Nephron (organoid): Measurements from ENCODE around the gene PTGR2.
"Not testable (repeated sequence)": the region's sequence is repeated elsewhere in the genome, so short reads cannot be mapped to it uniquely, and the experiment has no call there.

Source experiments
- H3K27ac Mint-ChIP-seq, 3 experiments: 2 replicates each; pipeline ENCODE4 v1.8.0; 2020; ENCODE audit warnings: mixed read lengths in 3 of 3, mild to moderate bottlenecking in 2 of 3, moderate library complexity in 1 of 3
- H3K27me3 Mint-ChIP-seq: 2 replicates; pipeline ENCODE4 v1.8.0; 2021; ENCODE audit warnings: low read depth, mild to moderate bottlenecking, moderate library complexity, mixed read lengths
- H3K36me3 Mint-ChIP-seq: 2 replicates; pipeline ENCODE4 v1.8.0; 2020; ENCODE audit warnings: low read depth, mixed read lengths
- H3K4me1 Mint-ChIP-seq: 2 replicates; pipeline ENCODE4 v1.8.0; 2020; ENCODE audit warnings: mixed read lengths
- H3K4me3 Mint-ChIP-seq, 3 experiments: 2 replicates each; pipeline ENCODE4 v1.8.0; 2020; ENCODE audit warnings: mild to moderate bottlenecking in 3 of 3, mixed read lengths in 3 of 3, moderate library complexity in 2 of 3
- H3K9me3 Mint-ChIP-seq: 2 replicates; pipeline ENCODE4 v1.8.0; 2020; ENCODE audit warnings: mixed read lengths
- TF ChIP-seq, protein P1 (sequence below), 3 experiments: fragments of 200-600 bp; sonication (generic); IDR thresholded peaks; one replicate each; pipeline ENCODE4 v1.5.0; 2021; ENCODE audit warnings: antibody characterized with exemption in 3 of 3; ENCODE audit not compliant: unreplicated experiment in 3 of 3

PTGR2 gene

DNA sequence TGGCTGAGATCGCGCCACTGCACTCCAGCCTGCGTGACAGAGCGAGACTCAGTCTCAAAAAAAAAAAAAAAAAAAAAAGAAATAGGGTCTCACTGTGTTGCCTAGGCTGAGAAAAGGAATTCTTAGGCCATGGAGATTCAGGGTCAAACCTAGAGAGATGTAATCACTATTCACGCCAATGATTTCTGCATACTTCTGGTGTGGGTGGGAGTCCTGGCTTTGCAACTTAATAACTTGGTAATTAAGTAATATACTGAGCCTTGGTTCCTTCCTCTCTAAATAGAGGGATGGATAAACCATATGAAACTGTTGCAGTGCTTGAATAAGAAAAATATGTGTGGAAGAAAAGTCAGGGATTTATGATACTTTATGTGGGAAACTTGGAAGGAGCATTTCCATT is 37.7 kb downstream of the PTGR2 start:
- Mint-ChIP-seq H3K4me1 (peaks cover 44% of the 10 kb centered on the region), H3K4me3 (peak overlapping the region in 2 of 3 experiments; percentile 10 to 15), H3K27me3 (no peaks in the 10 kb centered on the region), H3K9me3 (no peaks in the 10 kb centered on the region), H3K27ac (peak overlapping the region in 2 of 3 experiments; percentile 12 to 14), H3K36me3 (peaks cover 13% of the 10 kb centered on the region)
- TF ChIP-seq, protein P1, sequence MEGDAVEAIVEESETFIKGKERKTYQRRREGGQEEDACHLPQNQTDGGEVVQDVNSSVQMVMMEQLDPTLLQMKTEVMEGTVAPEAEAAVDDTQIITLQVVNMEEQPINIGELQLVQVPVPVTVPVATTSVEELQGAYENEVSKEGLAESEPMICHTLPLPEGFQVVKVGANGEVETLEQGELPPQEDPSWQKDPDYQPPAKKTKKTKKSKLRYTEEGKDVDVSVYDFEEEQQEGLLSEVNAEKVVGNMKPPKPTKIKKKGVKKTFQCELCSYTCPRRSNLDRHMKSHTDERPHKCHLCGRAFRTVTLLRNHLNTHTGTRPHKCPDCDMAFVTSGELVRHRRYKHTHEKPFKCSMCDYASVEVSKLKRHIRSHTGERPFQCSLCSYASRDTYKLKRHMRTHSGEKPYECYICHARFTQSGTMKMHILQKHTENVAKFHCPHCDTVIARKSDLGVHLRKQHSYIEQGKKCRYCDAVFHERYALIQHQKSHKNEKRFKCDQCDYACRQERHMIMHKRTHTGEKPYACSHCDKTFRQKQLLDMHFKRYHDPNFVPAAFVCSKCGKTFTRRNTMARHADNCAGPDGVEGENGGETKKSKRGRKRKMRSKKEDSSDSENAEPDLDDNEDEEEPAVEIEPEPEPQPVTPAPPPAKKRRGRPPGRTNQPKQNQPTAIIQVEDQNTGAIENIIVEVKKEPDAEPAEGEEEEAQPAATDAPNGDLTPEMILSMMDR (IDR thresholded peaks at IDR 0.05; ENCODE audit: unreplicated experiment in 3 of 3), result no peak

DNA sequence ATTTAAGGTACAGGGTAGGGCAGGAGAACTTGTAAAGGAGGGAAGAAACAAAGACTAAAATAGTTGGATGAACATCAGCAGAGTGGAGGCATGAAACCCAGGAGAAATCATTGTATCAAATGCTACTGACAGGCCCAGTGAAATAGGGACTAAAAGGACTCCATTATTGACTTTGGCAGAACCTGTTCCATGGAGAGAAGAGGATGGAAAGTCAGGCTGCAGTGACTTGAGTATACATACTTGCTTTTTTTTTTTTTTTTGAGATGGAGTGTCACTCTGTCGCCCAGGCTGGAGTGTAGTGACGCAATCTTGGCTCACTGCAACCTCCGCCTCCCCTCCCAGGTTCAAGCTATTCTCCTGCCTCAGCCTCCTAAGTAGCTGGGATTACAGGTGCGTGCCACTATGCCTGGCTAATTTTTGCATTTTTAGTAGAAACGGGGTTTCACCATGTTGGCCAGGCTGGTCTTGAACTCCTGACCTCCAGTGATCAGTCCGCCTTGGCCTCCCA is 42.6 kb downstream of the PTGR2 start:
- not testable (repeated sequence) for H3K4me3 Mint-ChIP-seq, H3K4me1 Mint-ChIP-seq, H3K27ac Mint-ChIP-seq, H3K9me3 Mint-ChIP-seq, H3K27me3 Mint-ChIP-seq
- H3K36me3 Mint-ChIP-seq, result peaks cover 42% of the 10 kb centered on the region

DNA sequence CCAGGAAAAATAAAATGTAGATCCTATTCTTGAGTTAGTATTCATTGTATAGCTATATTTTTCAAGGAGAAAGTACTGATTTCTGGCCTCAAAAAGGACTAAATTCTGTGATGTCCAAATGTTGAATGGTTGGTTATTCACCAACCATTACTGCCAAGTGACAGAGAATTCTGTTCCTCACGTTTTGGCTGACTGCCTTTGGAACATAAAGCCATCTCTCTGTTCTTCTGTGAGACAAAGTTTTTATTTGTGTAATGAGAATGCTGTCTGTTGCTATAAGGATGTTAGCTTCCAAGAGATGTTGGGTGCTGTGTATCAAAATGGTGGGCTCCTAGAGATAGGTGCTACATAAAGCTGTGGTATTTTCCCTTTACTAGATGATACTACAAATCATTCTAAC is 44.3 kb downstream of the PTGR2 start:
- no peak overlapping the region for H3K27ac Mint-ChIP-seq
- H3K4me1 Mint-ChIP-seq, result no peaks in the 10 kb centered on the region
- peaks cover 51% of the 10 kb centered on the region for H3K36me3 Mint-ChIP-seq
- no peaks in the 10 kb centered on the region for H3K9me3 Mint-ChIP-seq
- no peak overlapping the region for H3K4me3 Mint-ChIP-seq
- TF ChIP-seq, protein P1 (IDR thresholded peaks at IDR 0.05; ENCODE audit: unreplicated experiment in 3 of 3), result no peak
- no peaks in the 10 kb centered on the region for H3K27me3 Mint-ChIP-seq

DNA sequence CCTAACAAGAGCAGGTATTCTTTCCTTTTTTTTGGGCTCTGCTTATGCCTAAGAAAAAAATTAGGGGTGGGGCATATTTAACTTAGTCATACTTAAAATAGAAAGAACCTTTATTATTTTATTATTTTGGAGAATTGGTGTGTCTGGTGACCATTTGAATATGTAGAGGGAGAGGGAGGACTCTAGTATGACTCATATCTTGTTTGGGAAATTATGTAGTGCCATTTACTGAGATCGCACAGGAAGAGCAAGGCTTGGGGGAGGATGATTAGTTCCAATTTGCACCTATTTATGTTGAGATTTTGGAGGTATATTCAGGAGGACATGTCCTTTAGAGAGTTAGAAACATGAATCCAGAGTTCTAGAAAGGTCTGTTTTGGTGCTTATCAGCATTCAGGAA is 44.9 kb downstream of the PTGR2 start:
- no peak overlapping the region for H3K27ac Mint-ChIP-seq
- H3K4me1 Mint-ChIP-seq, result no peaks in the 10 kb centered on the region
- peaks cover 51% of the 10 kb centered on the region for H3K36me3 Mint-ChIP-seq
- TF ChIP-seq, protein P1 (IDR thresholded peaks at IDR 0.05; ENCODE audit: unreplicated experiment in 3 of 3), result no peak
- no peak overlapping the region for H3K4me3 Mint-ChIP-seq
- H3K27me3 Mint-ChIP-seq, result no peaks in the 10 kb centered on the region
- no peaks in the 10 kb centered on the region for H3K9me3 Mint-ChIP-seq

DNA sequence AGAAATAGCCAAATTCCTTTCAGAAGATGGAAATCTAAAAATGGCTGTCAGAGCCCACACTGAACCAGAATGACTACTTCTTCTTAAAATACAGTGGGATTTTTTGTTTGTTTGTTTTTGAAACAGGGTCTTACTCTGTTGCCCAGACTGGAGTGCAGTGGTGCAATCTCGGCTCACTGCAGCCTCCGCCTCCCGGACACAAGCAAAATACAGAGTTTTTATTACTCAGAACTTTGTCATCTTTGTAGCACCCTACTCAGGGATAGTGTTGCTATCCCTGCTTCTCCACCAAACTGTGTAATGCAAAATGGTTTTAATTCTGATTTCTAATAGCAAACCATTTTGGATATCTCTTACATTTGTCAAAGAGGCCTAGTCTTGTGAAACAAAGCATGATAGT is 51.4 kb downstream of the PTGR2 start:
- H3K36me3 Mint-ChIP-seq, result peaks cover 46% of the 10 kb centered on the region
- H3K27me3 Mint-ChIP-seq, result no peaks in the 10 kb centered on the region
- H3K27ac Mint-ChIP-seq, result no peak overlapping the region
- H3K4me1 Mint-ChIP-seq, result no peaks in the 10 kb centered on the region
- no peaks in the 10 kb centered on the region for H3K9me3 Mint-ChIP-seq
- H3K4me3 Mint-ChIP-seq, result no peak overlapping the region
- TF ChIP-seq, protein P1 (IDR thresholded peaks at IDR 0.05; ENCODE audit: unreplicated experiment in 3 of 3), result no peak

DNA sequence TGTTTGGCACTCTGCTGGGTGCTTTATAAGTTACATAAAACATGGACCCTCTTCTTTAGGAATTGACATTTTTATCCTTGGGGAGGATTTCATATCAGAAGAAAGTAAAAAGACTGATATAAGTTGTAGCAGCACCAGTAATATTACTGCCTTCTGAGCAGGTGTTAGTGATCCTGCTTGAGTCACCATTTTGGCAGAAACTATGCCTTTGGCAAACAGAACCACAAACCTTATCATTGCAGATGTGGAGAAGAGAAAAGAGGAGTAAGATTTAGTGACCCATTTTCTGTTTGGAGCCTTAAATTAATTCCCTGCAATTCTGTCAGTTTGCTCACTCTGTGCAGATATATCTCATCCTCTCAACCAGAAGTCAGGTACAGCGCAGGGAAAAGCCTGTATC is 58.0 kb downstream of the PTGR2 start:
- Mint-ChIP-seq H3K4me3 (no peak overlapping the region), H3K27ac (peak overlapping the region in 2 of 3 experiments; percentile 7 to 13), H3K9me3 (peaks cover 3% of the 10 kb centered on the region), H3K4me1 (no peaks in the 10 kb centered on the region), H3K27me3 (no peaks in the 10 kb centered on the region), H3K36me3 (peaks cover 83% of the 10 kb centered on the region)
- TF ChIP-seq, protein P1 (IDR thresholded peaks at IDR 0.05; ENCODE audit: unreplicated experiment in 3 of 3), result no peak
